Measurements from ENCODE around the gene SHISA3. TPM values are rescaled to one million over a fixed set of nuclear protein-coding genes. Genes with fewer than 3 reads are reported as not detected.
"Not testable (repeated sequence)": the region's sequence is repeated elsewhere in the genome, so short reads cannot be mapped to it uniquely, and the experiment has no call there.

SHISA3 gene
- total and polyA plus RNA-seq, 2 donors from 2014 or later = 20.3 to 31.7 TPM

GRCh38 chr4:42371305-42372252, 25.7 kb upstream of the SHISA3 start:
- peak; percentile 93 for FAIRE-seq
- intact Hi-C loops (cut with DNase I) = no loop called here
- no peak overlapping the region for H3K27ac ChIP-seq (ENCODE audit: low read depth in 2 of 2, low read length in 2 of 2)
- TF ChIP-seq CTCF (IDR thresholded peaks at IDR 0.05; ENCODE audit: borderline replicate concordance, extremely low read depth, insufficient read depth) = peak; percentile 66
- no peak overlapping the region for H3K4me3 ChIP-seq (ENCODE audit: low read length in 3 of 3)
- H3K9ac ChIP-seq (ENCODE audit: low read length in 3 of 3) = no peak overlapping the region
- H3K36me3 ChIP-seq (ENCODE audit: control insufficient read depth in 2 of 3, insufficient read depth in 3 of 3, low read length in 3 of 3) = no peaks in the 10 kb centered on the region
- peaks cover 0 to 2% (median 0%) of the 10 kb centered on the region in 3 donors for H3K4me1 ChIP-seq (ENCODE audit: control insufficient read depth in 2 of 3, insufficient read depth in 2 of 3, low read depth in 1 of 3, low read length in 3 of 3)
- DNase-seq = peak in 2 of 5 donors; percentile 77 to 82
- H3K27me3 ChIP-seq (ENCODE audit: control insufficient read depth, insufficient read depth, low read length) = no peaks in the 10 kb centered on the region
- H3K9me3 ChIP-seq (ENCODE audit: control insufficient read depth in 2 of 3, insufficient read depth in 1 of 3, low read length in 3 of 3) = no peaks in the 10 kb centered on the region

- H3K4me1 ChIP-seq (ENCODE audit: control insufficient read depth in 2 of 3, insufficient read depth in 2 of 3, low read depth in 1 of 3, low read length in 3 of 3); H3K27me3 ChIP-seq (ENCODE audit: control insufficient read depth, insufficient read depth, low read length); FAIRE-seq; H3K9me3 ChIP-seq (ENCODE audit: control insufficient read depth in 2 of 3, insufficient read depth in 1 of 3, low read length in 3 of 3); H3K9ac ChIP-seq (ENCODE audit: low read length in 3 of 3); H3K27ac ChIP-seq (ENCODE audit: low read depth in 2 of 2, low read length in 2 of 2); H3K4me3 ChIP-seq (ENCODE audit: low read length in 3 of 3); H3K36me3 ChIP-seq (ENCODE audit: control insufficient read depth in 2 of 3, insufficient read depth in 3 of 3, low read length in 3 of 3); DNase-seq; intact Hi-C loops (cut with DNase I): not testable (repeated sequence)
Measured at GRCh38 chr4:42372303-42372702, 25.0 kb upstream of the SHISA3 start.

GRCh38 chr4:42377497-42377896, 19.8 kb upstream of the SHISA3 start:
- Histone ChIP-seq H3K9me3 (ENCODE audit: control insufficient read depth in 2 of 3, insufficient read depth in 1 of 3, low read length in 3 of 3) (no peaks in the 10 kb centered on the region), H3K4me1 (ENCODE audit: control insufficient read depth in 2 of 3, insufficient read depth in 2 of 3, low read depth in 1 of 3, low read length in 3 of 3) (no peaks in the 10 kb centered on the region), H3K9ac (ENCODE audit: low read length in 3 of 3) (no peak overlapping the region), H3K4me3 (ENCODE audit: low read length in 3 of 3) (no peak overlapping the region), H3K27me3 (ENCODE audit: control insufficient read depth, insufficient read depth, low read length) (no peaks in the 10 kb centered on the region), H3K27ac (ENCODE audit: low read depth in 2 of 2, low read length in 2 of 2) (no peak overlapping the region), H3K36me3 (ENCODE audit: control insufficient read depth in 2 of 3, insufficient read depth in 3 of 3, low read length in 3 of 3) (no peaks in the 10 kb centered on the region)
- TF ChIP-seq CTCF (IDR thresholded peaks at IDR 0.05; ENCODE audit: borderline replicate concordance, extremely low read depth, insufficient read depth) = no peak
- intact Hi-C loops (cut with DNase I) = no loop called here
- DNase-seq = no peak
- FAIRE-seq = no peak

- TF ChIP-seq CTCF (IDR thresholded peaks at IDR 0.05; ENCODE audit: borderline replicate concordance, extremely low read depth, insufficient read depth) = no peak
- Histone ChIP-seq H3K36me3 (ENCODE audit: control insufficient read depth in 2 of 3, insufficient read depth in 3 of 3, low read length in 3 of 3) (no peaks in the 10 kb centered on the region), H3K4me3 (ENCODE audit: low read length in 3 of 3) (no peak overlapping the region), H3K9me3 (ENCODE audit: control insufficient read depth in 2 of 3, insufficient read depth in 1 of 3, low read length in 3 of 3) (no peaks in the 10 kb centered on the region), H3K9ac (ENCODE audit: low read length in 3 of 3) (no peak overlapping the region), H3K27ac (ENCODE audit: low read depth in 2 of 2, low read length in 2 of 2) (no peak overlapping the region), H3K4me1 (ENCODE audit: control insufficient read depth in 2 of 3, insufficient read depth in 2 of 3, low read depth in 1 of 3, low read length in 3 of 3) (no peaks in the 10 kb centered on the region), H3K27me3 (ENCODE audit: control insufficient read depth, insufficient read depth, low read length) (no peaks in the 10 kb centered on the region)
- DNase-seq = no peak
- no peak for FAIRE-seq
- intact Hi-C loops (cut with DNase I) = loop anchor here (10.0 kb wide), 1 partner anchor 133 kb away; no protein-coding TSS in a partner anchor
Measured at GRCh38 chr4:42381666-42382065, 15.6 kb upstream of the SHISA3 start.

Measured in kidney (tissue), 14 donors.